ENCODE data around the gene CUL7.
A peak's percentile ranks its signal among the peaks of the same experiment; 100 is the strongest.
"Not testable (repeated sequence)": the region's sequence is repeated elsewhere in the genome, so short reads cannot be mapped to it uniquely, and the experiment has no call there.

The CUL7 gene

GRCh38 chr6:43054206-43054943 lies 724 bp upstream of the CUL7 start:
- peak overlapping the region; percentile 43 for H3K9ac ChIP-seq (ENCODE audit: low read length)

GRCh38 chr6:43052842-43053544 lies 658 bp downstream of the CUL7 start:
- no peaks in the 10 kb centered on the region for H3K27me3 ChIP-seq (ENCODE audit: control insufficient read depth, insufficient read depth, low read length)
- peak overlapping the region; percentile 83 for H3K27ac ChIP-seq (ENCODE audit: low read depth, low read length)
- H3K4me1 ChIP-seq (ENCODE audit: control insufficient read depth, insufficient read depth, low read length) = peaks cover 6% of the 10 kb centered on the region
- H3K4me3 ChIP-seq (ENCODE audit: low read length) = peak overlapping the region; percentile 90
- H3K36me3 ChIP-seq (ENCODE audit: control insufficient read depth, insufficient read depth, low read length) = peaks cover 17% of the 10 kb centered on the region
- H3K9ac ChIP-seq (ENCODE audit: low read length) = peak overlapping the region; percentile 96

More at GRCh38 chr6:43054206-43054943, 724 bp upstream of the CUL7 start:
- peak overlapping the region; percentile 90 for H3K4me3 ChIP-seq (ENCODE audit: low read length)
- H3K4me1 ChIP-seq (ENCODE audit: control insufficient read depth, insufficient read depth, low read length) = peaks cover 12% of the 10 kb centered on the region
- H3K27ac ChIP-seq (ENCODE audit: low read depth, low read length) = peak overlapping the region; percentile 83
- H3K36me3 ChIP-seq (ENCODE audit: control insufficient read depth, insufficient read depth, low read length) = peaks cover 16% of the 10 kb centered on the region
- H3K27me3 ChIP-seq (ENCODE audit: control insufficient read depth, insufficient read depth, low read length) = no peaks in the 10 kb centered on the region

GRCh38 chr6:43052225-43052841 lies 1.3 kb downstream of the CUL7 start:
- peaks cover 6% of the 10 kb centered on the region for H3K4me1 ChIP-seq (ENCODE audit: control insufficient read depth, insufficient read depth, low read length)
- peak overlapping the region; percentile 83 for H3K27ac ChIP-seq (ENCODE audit: low read depth, low read length)
- H3K4me3 ChIP-seq (ENCODE audit: low read length) = peak overlapping the region; percentile 90
- no peaks in the 10 kb centered on the region for H3K27me3 ChIP-seq (ENCODE audit: control insufficient read depth, insufficient read depth, low read length)
- H3K36me3 ChIP-seq (ENCODE audit: control insufficient read depth, insufficient read depth, low read length) = peaks cover 17% of the 10 kb centered on the region
- H3K9ac ChIP-seq (ENCODE audit: low read length) = no peak overlapping the region

- no peak overlapping the region for H3K9ac ChIP-seq (ENCODE audit: low read length)
- H3K27ac ChIP-seq (ENCODE audit: low read depth, low read length) = no peak overlapping the region
- H3K4me3 ChIP-seq (ENCODE audit: low read length) = no peak overlapping the region
- H3K36me3 ChIP-seq (ENCODE audit: control insufficient read depth, insufficient read depth, low read length) = peaks cover 14% of the 10 kb centered on the region
- no peaks in the 10 kb centered on the region for H3K27me3 ChIP-seq (ENCODE audit: control insufficient read depth, insufficient read depth, low read length)
- H3K4me1 ChIP-seq (ENCODE audit: control insufficient read depth, insufficient read depth, low read length) = peaks cover 6% of the 10 kb centered on the region
These were observed 2.7 kb downstream of the CUL7 start for GRCh38 chr6:43050981-43051380.

DNA sequence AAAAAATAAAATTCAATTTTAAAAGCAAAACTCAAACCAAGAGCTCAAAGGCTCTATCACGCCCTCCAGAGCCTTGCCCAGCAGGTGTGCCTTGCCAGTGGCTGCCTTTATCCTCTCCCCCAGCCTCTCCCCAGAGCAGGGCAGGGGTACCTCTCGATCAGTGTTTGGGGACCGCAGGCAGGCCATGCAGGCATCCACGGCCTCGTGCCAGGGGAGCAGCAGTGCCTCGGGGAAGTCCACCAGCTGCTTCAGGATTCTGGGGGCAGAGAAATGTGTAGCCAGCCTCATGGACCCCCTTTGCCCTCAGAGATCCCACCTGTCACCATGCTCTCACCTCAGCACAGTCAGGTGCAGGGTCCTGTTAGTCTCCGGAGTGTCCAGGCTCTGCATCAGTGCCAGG lies 5.7 kb downstream of the CUL7 start:
- no peaks in the 10 kb centered on the region for H3K27me3 ChIP-seq (ENCODE audit: control insufficient read depth, insufficient read depth, low read length)
- H3K4me3 ChIP-seq (ENCODE audit: low read length) = no peak overlapping the region
- no peaks in the 10 kb centered on the region for H3K4me1 ChIP-seq (ENCODE audit: control insufficient read depth, insufficient read depth, low read length)
- H3K27ac ChIP-seq (ENCODE audit: low read depth, low read length) = no peak overlapping the region
- H3K36me3 ChIP-seq (ENCODE audit: control insufficient read depth, insufficient read depth, low read length) = peaks cover 17% of the 10 kb centered on the region
- no peak overlapping the region for H3K9ac ChIP-seq (ENCODE audit: low read length)

GRCh38 chr6:43045371-43045930 lies 8.2 kb downstream of the CUL7 start:
- Histone ChIP-seq H3K36me3 (ENCODE audit: control insufficient read depth, insufficient read depth, low read length) (peaks cover 21% of the 10 kb centered on the region), H3K27ac (ENCODE audit: low read depth, low read length) (no peak overlapping the region), H3K9ac (ENCODE audit: low read length) (no peak overlapping the region), H3K27me3 (ENCODE audit: control insufficient read depth, insufficient read depth, low read length) (no peaks in the 10 kb centered on the region), H3K4me1 (ENCODE audit: control insufficient read depth, insufficient read depth, low read length) (no peaks in the 10 kb centered on the region), H3K4me3 (ENCODE audit: low read length) (no peak overlapping the region)

GRCh38 chr6:43043310-43043709 lies 10.3 kb downstream of the CUL7 start:
- Histone ChIP-seq H3K4me1 (ENCODE audit: control insufficient read depth, insufficient read depth, low read length) (no peaks in the 10 kb centered on the region), H3K27ac (ENCODE audit: low read depth, low read length) (no peak overlapping the region), H3K36me3 (ENCODE audit: control insufficient read depth, insufficient read depth, low read length) (peaks cover 17% of the 10 kb centered on the region), H3K9ac (ENCODE audit: low read length) (no peak overlapping the region), H3K4me3 (ENCODE audit: low read length) (no peak overlapping the region), H3K27me3 (ENCODE audit: control insufficient read depth, insufficient read depth, low read length) (no peaks in the 10 kb centered on the region)

DNA sequence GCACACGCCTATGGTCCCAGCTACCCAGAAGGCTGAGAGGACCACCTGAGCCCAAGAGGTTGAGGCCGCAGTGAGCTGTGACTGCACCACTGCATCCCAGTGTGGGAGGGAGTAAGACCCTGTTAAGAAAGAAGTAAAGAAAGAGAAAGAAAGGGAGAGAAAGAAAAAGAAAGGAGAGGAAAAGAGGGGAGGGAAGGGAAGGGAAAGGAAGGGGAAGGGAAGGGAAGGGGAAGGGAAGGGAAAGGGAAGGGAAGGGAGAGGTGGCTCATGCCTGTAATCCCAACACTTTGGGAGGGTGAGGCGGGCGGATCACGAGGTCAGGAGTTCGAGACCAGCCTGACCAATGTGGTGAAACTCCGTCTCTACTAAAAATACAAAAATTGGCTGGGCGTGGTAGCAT lies 12.2 kb downstream of the CUL7 start:
- peaks cover 29% of the 10 kb centered on the region for H3K36me3 ChIP-seq (ENCODE audit: control insufficient read depth, insufficient read depth, low read length)
- not testable (repeated sequence) for H3K4me1 ChIP-seq (ENCODE audit: control insufficient read depth, insufficient read depth, low read length); H3K27me3 ChIP-seq (ENCODE audit: control insufficient read depth, insufficient read depth, low read length); H3K4me3 ChIP-seq (ENCODE audit: low read length); H3K27ac ChIP-seq (ENCODE audit: low read depth, low read length); H3K9ac ChIP-seq (ENCODE audit: low read length)

DNA sequence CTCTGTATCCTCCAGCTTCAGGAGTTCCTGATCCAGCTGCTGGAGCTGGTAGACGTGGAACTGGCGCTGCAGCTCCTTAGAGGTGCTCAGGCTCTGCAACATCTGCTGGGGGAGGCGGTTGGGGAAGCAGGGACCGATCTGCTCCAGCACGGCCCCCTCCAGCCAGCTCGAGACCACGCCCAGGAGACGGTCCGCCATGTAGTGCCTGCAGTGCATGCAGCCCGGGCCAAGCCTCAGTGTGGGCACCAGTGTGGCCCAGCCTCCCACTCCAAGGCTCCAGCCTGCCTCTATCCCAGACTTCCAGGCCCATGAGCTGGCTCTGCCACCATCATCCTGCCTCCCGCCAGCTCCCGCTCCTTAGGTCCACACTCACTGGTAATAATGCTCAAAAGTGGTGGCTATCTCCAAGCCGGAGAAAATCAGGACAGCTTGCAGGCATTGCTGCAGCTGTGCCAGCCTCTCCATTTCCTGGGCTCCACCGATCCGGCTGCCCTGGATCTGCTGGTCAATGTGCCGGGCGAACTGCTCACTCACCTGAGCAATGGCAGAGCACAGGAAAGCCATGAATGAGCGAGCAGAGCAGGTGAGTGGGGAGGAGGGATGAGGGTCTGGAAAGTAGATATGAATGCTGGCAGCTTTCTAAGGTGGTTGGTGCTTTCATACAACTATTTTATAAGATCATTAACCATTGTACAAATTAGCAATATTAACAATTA lies 13.0 kb downstream of the CUL7 start:
- Histone ChIP-seq H3K4me1 (ENCODE audit: control insufficient read depth, insufficient read depth, low read length) (no peaks in the 10 kb centered on the region), H3K4me3 (ENCODE audit: low read length) (no peak overlapping the region), H3K27ac (ENCODE audit: low read depth, low read length) (no peak overlapping the region), H3K36me3 (ENCODE audit: control insufficient read depth, insufficient read depth, low read length) (peaks cover 25% of the 10 kb centered on the region), H3K9ac (ENCODE audit: low read length) (no peak overlapping the region), H3K27me3 (ENCODE audit: control insufficient read depth, insufficient read depth, low read length) (no peaks in the 10 kb centered on the region)

- Histone ChIP-seq H3K9ac (ENCODE audit: low read length) (no peak overlapping the region), H3K36me3 (ENCODE audit: control insufficient read depth, insufficient read depth, low read length) (peaks cover 22% of the 10 kb centered on the region), H3K27me3 (ENCODE audit: control insufficient read depth, insufficient read depth, low read length) (no peaks in the 10 kb centered on the region), H3K4me1 (ENCODE audit: control insufficient read depth, insufficient read depth, low read length) (no peaks in the 10 kb centered on the region), H3K27ac (ENCODE audit: low read depth, low read length) (no peak overlapping the region), H3K4me3 (ENCODE audit: low read length) (no peak overlapping the region)
These were observed 14.9 kb downstream of the CUL7 start for GRCh38 chr6:43038727-43039126.

DNA sequence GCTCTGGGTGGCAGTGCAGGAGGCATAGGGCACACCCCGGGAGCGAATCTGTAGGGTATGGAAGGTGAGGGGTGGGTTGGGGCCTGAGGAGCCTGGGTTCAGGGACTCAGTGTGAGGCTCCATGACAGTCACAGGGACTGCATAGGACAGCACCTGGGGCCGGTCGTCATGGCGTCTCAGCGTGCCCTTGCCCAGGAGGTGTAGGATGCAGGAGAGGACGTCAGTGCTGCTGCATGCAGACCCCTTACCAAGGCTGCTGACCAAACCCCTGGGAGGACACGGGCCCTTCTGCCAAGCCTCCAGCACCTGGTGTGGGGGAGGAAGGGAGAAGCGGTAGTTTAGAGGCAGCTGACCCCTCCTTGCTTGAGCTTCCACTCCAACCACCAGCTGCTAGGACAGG lies 15.9 kb downstream of the CUL7 start:
- peaks cover 22% of the 10 kb centered on the region for H3K36me3 ChIP-seq (ENCODE audit: control insufficient read depth, insufficient read depth, low read length)
- H3K9ac ChIP-seq (ENCODE audit: low read length) = no peak overlapping the region
- no peak overlapping the region for H3K27ac ChIP-seq (ENCODE audit: low read depth, low read length)

GRCh38 chr6:43037197-43037596 lies 16.5 kb downstream of the CUL7 start:
- H3K27ac ChIP-seq (ENCODE audit: low read depth, low read length) = no peak overlapping the region
- peaks cover 24% of the 10 kb centered on the region for H3K36me3 ChIP-seq (ENCODE audit: control insufficient read depth, insufficient read depth, low read length)
- H3K27me3 ChIP-seq (ENCODE audit: control insufficient read depth, insufficient read depth, low read length) = no peaks in the 10 kb centered on the region
- no peaks in the 10 kb centered on the region for H3K4me1 ChIP-seq (ENCODE audit: control insufficient read depth, insufficient read depth, low read length)
- no peak overlapping the region for H3K4me3 ChIP-seq (ENCODE audit: low read length)
- H3K9ac ChIP-seq (ENCODE audit: low read length) = no peak overlapping the region

More for the DNA sequence above, 15.9 kb downstream of the CUL7 start:
- Histone ChIP-seq H3K27me3 (ENCODE audit: control insufficient read depth, insufficient read depth, low read length) (no peaks in the 10 kb centered on the region), H3K4me3 (ENCODE audit: low read length) (no peak overlapping the region), H3K4me1 (ENCODE audit: control insufficient read depth, insufficient read depth, low read length) (no peaks in the 10 kb centered on the region)
